Right lobe of liver (tissue), 6 donors: ENCODE results near the gene ZNF490. TPM values are rescaled to one million over a fixed set of nuclear protein-coding genes. Genes with fewer than 3 reads are reported as not detected.

Source experiments
- ATAC-seq, 4 donors: fragments of 200-7000 bp; cut with Tn5 transposase; one replicate each; pipeline ENCODE4 v1.9.1; 2020; ENCODE audit warnings: mild to moderate bottlenecking in 4 of 4, moderate library complexity in 4 of 4
- DNase-seq, 3 donors: peaks; one replicate each; pipeline ENCODE4 v3.0.0-alpha.2; 2020
- H3K27ac ChIP-seq, 3 donors: fragments of 200-600 bp; one replicate each; pipeline ENCODE4 v1.8.0; 2022
- H3K27me3 ChIP-seq, 2 donors: fragments of 200-600 bp; one replicate each; pipeline ENCODE4 v1.8.0; 2022
- H3K36me3 ChIP-seq, 4 donors: fragments of 200-600 bp; sonication (generic) in 1 of 4; one replicate each; pipeline versions ENCODE4 v1.5.1 to v1.8.0; 2017 to 2022; ENCODE audit warnings: control low read depth in 1 of 4
- H3K4me1 ChIP-seq, 4 donors: fragments of 200-600 bp; sonication (generic) in 1 of 4; one replicate each; pipeline versions ENCODE4 v1.5.1 to v1.8.0; 2017 to 2022; ENCODE audit warnings: control low read depth in 1 of 4
- H3K4me3 ChIP-seq, 3 donors: fragments of 200-600 bp; one replicate each; pipeline ENCODE4 v1.8.0; 2022
- H3K9me3 ChIP-seq, 4 donors: fragments of 200-600 bp; sonication (generic) in 1 of 4; one replicate each; pipeline versions ENCODE4 v1.5.1 to v1.8.0; 2017 to 2022; ENCODE audit warnings: control low read depth in 1 of 4
- POLR2A ChIP-seq: fragments of 450-650 bp; IDR thresholded peaks from one replicate; pipeline ENCODE4 v1.6.1; 2017; ENCODE audit warnings: antibody characterized with exemption, mild to moderate bottlenecking
- WGBS: methylation state at CpG from one replicate; pipeline ENCODE4 v1.1.6; 2018; ENCODE audit warnings: low coverage, low lambda C conversion rate; ENCODE audit not compliant: insufficient coverage; ENCODE audit errors: missing lambda C conversion rate; 5-methylcytosine and 5-hydroxymethylcytosine counted together
- intact Hi-C, 2 donors: fragments of 100-400 bp; cut with DNase I; formaldehyde crosslinking; loops; one replicate each; pipeline versions ENCODE4 v1.11.2 to v1.14.1; 2022
- total RNA-seq, 6 experiments: library from RNA; depleted of rRNA in 2 of 6; stranded (reverse); fragments of >200 nt in 2 of 6; fragmentation: NEBNext Ultra II Directional in 3 of 6; extraction: Animal tissue kit (Norgen Biotek cat#: 25700) in 3 of 6; gene quantifications; one replicate each; pipeline versions ENCODE4 v1.1.0 to v1.2.4, GENCODE V29; 2016 to 2023
- TF ChIP-seq, protein P1 (sequence below), 4 donors: fragments of 200-600 bp in 3 of 4; fragments of 450-650 bp in 1 of 4; IDR thresholded peaks; one replicate each; pipeline versions ENCODE4 v1.5.1 to v1.8.0; 2016 to 2022; ENCODE audit warnings: antibody characterized with exemption in 4 of 4, mild to moderate bottlenecking in 2 of 4
- donor health status: DM: no; HTN: yes; CAD: no.
- donor health status: DM: no; HTN: no; CAD: no.
- donor health status: DM: no; HTN: no; CAD: no.
- donor health status: DM: no; HTN: yes; CAD: no.
- donor health status: DM: no; HTN: yes; CAD: no.

The ZNF490 gene
- total RNA-seq, 6 experiments from 2014 or later, result 3.6 to 7.0 (median 4.3) TPM

- intact Hi-C loops, result no loop called here
- TF ChIP-seq POLR2A, result no peak
- TF ChIP-seq, protein P1, sequence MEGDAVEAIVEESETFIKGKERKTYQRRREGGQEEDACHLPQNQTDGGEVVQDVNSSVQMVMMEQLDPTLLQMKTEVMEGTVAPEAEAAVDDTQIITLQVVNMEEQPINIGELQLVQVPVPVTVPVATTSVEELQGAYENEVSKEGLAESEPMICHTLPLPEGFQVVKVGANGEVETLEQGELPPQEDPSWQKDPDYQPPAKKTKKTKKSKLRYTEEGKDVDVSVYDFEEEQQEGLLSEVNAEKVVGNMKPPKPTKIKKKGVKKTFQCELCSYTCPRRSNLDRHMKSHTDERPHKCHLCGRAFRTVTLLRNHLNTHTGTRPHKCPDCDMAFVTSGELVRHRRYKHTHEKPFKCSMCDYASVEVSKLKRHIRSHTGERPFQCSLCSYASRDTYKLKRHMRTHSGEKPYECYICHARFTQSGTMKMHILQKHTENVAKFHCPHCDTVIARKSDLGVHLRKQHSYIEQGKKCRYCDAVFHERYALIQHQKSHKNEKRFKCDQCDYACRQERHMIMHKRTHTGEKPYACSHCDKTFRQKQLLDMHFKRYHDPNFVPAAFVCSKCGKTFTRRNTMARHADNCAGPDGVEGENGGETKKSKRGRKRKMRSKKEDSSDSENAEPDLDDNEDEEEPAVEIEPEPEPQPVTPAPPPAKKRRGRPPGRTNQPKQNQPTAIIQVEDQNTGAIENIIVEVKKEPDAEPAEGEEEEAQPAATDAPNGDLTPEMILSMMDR (IDR thresholded peaks at IDR 0.05), result no peak
- Histone ChIP-seq H3K4me3 (no peak overlapping the region), H3K4me1 (peaks cover 0 to 6% (median 0%) of the 10 kb centered on the region in 4 donors), H3K9me3 (no peaks in the 10 kb centered on the region), H3K36me3 (peaks cover 0 to 6% (median 1%) of the 10 kb centered on the region in 4 donors), H3K27ac (no peak overlapping the region), H3K27me3 (no peaks in the 10 kb centered on the region)
- no peak for ATAC-seq
- WGBS, result 92% methylated on average over 5 of the region's 6 CpGs
- no peak for DNase-seq
These were observed 41.6 kb upstream of the ZNF490 start for GRCh38 chr19:12652219-12652618.

DNA sequence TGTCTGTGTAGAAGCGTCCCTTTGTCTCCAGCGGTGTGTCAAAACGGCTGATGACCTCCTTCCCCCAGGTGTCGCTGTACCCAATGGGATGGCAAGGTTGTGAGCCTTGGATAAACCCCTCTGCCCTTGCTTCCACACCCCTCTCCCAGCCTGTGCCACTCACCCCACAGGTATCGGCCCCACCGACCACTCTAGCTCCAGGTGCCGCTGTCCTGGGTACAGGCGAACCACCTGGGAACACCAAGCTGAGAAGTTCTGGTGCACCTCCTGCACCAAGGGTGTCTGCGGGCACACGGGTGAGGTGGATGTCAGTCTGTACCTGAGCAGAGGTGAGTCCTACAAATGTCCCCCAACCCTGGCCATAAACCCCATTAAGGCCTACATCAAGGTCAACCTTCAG lies 39.3 kb upstream of the ZNF490 start:
- ATAC-seq (no peak), DNase-seq (no peak)
- Histone ChIP-seq H3K9me3 (no peaks in the 10 kb centered on the region), H3K36me3 (peaks cover 0 to 2% (median 0%) of the 10 kb centered on the region in 4 donors), H3K27ac (no peak overlapping the region), H3K4me1 (peaks cover 0 to 6% (median 0%) of the 10 kb centered on the region in 4 donors), H3K27me3 (no peaks in the 10 kb centered on the region), H3K4me3 (no peak overlapping the region)
- intact Hi-C loops, result no loop called here
- TF ChIP-seq, protein P1 (IDR thresholded peaks at IDR 0.05), result no peak
- no peak for TF ChIP-seq POLR2A
- WGBS, result 97% methylated on average over 6 of the region's 10 CpGs

DNA sequence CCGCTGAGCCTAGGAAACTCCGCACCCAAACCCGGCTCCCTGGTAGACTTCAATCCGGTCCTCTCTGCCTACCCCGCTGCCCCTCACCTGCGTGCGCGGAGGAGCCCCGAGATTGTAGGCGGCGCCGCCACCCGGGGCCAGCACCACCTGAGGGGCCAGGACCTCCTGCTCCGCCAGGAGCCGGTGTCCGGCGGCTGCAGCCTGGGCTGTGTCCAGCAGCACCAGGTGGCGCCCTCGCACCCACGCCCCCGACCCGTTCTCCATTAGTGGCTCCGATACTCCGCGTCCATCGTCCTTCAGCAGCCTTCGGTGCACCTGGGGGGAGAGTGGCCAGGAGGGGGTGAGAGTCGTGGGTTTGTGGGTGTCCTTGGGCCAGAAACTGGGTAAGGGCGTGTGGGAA lies 37.5 kb upstream of the ZNF490 start:
- no peak for DNase-seq
- intact Hi-C loops, result no loop called here
- TF ChIP-seq, protein P1 (IDR thresholded peaks at IDR 0.05), result peak; percentile 13 to 43 (median 22)
- TF ChIP-seq POLR2A, result no peak
- peak overlapping the region in 1 of 3 donors; percentile 26 for H3K4me3 ChIP-seq
- WGBS, result 22% methylated on average over 14 of the region's 29 CpGs
- no peaks in the 10 kb centered on the region for H3K9me3 ChIP-seq
- H3K4me1 ChIP-seq, result peaks cover 0 to 6% (median 0%) of the 10 kb centered on the region in 4 donors
- ATAC-seq, result peak; percentile 38 to 61 (median 54)
- H3K27me3 ChIP-seq, result no peaks in the 10 kb centered on the region
- no peak overlapping the region for H3K27ac ChIP-seq
- no peaks in the 10 kb centered on the region for H3K36me3 ChIP-seq

- ATAC-seq, result peak; percentile 80 to 93 (median 87)
- intact Hi-C loops, result no loop called here
- TF ChIP-seq, protein P1 (IDR thresholded peaks at IDR 0.05), result no peak
- no peak for TF ChIP-seq POLR2A
- Histone ChIP-seq H3K36me3 (no peaks in the 10 kb centered on the region), H3K9me3 (no peaks in the 10 kb centered on the region), H3K27me3 (no peaks in the 10 kb centered on the region), H3K4me1 (peaks cover 0 to 6% (median 0%) of the 10 kb centered on the region in 4 donors), H3K4me3 (peak overlapping the region in 1 of 3 donors; percentile 26), H3K27ac (no peak overlapping the region)
- 20% methylated on average over 28 of the region's 31 CpGs for WGBS
- peak; percentile 58 to 74 (median 63) for DNase-seq
These were observed 37.0 kb upstream of the ZNF490 start for GRCh38 chr19:12647490-12648071.
